ENCODE results near the gene ANKUB1. TPM values are rescaled to one million over a fixed set of nuclear protein-coding genes. Genes with fewer than 3 reads are reported as not detected.
A peak's percentile ranks its signal among the peaks of the same experiment; 100 is the strongest.

The ANKUB1 gene
- total RNA-seq, 6 experiments from 2014 or later = not detected

DNA sequence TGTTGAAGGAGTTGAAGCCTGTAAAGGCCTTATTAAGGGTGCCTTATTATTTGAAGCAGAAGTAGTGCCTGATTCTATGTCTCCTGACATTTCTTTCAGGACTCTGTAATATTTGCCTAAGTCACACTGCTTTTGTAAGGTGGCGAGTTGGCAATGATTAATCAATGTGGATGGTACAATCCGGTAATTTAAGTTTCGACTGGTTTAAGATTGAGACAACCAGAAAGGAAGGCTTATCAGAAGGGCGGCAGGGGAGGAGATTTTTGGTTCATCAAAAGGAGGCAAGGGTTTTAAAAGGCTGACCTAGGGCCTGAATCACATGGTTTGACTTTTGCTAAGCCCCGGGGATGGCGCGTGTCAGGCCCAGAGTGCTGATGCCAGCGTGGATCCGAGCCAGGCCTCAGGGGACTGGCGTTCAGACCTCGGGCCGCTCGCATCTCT is 19.8 kb upstream of the ANKUB1 start:
- ATAC-seq = no peak
- H3K27me3 ChIP-seq = no peaks in the 10 kb centered on the region
- WGBS (ENCODE audit: insufficient coverage, low coverage, low lambda C conversion rate, missing lambda C conversion rate) = 11% methylated on average over 13 of the region's 13 CpGs
- H3K9me3 ChIP-seq = no peaks in the 10 kb centered on the region
- H3K36me3 ChIP-seq = no peaks in the 10 kb centered on the region
- intact Hi-C loops (cut with DNase I) = no loop called here
- H3K4me1 ChIP-seq = peaks cover 0 to 22% (median 8%) of the 10 kb centered on the region in 4 donors
- DNase-seq = no peak
- TF ChIP-seq POLR2A (IDR thresholded peaks at IDR 0.05) = no peak
- no peak for TF ChIP-seq CTCF (IDR thresholded peaks at IDR 0.05)
- H3K4me3 ChIP-seq = peak overlapping the region; percentile 59 to 80 (median 79)
- peak overlapping the region; percentile 96 to 98 (median 97) for H3K27ac ChIP-seq

- H3K4me1 ChIP-seq = peaks cover 0 to 22% (median 8%) of the 10 kb centered on the region in 4 donors
- no peak for TF ChIP-seq POLR2A (IDR thresholded peaks at IDR 0.05)
- TF ChIP-seq CTCF (IDR thresholded peaks at IDR 0.05) = no peak
- no peak overlapping the region for H3K27ac ChIP-seq
- no peak for ATAC-seq
- H3K36me3 ChIP-seq = no peaks in the 10 kb centered on the region
- no peak for DNase-seq
- no peaks in the 10 kb centered on the region for H3K27me3 ChIP-seq
- no peaks in the 10 kb centered on the region for H3K9me3 ChIP-seq
- WGBS (ENCODE audit: insufficient coverage, low coverage, low lambda C conversion rate, missing lambda C conversion rate) = 88% methylated on average over 2 of the region's 2 CpGs
- intact Hi-C loops (cut with DNase I) = no loop called here
- no peak overlapping the region for H3K4me3 ChIP-seq
Observed at GRCh38 chr3:149810846-149811245, 18.5 kb upstream of the ANKUB1 start.

DNA sequence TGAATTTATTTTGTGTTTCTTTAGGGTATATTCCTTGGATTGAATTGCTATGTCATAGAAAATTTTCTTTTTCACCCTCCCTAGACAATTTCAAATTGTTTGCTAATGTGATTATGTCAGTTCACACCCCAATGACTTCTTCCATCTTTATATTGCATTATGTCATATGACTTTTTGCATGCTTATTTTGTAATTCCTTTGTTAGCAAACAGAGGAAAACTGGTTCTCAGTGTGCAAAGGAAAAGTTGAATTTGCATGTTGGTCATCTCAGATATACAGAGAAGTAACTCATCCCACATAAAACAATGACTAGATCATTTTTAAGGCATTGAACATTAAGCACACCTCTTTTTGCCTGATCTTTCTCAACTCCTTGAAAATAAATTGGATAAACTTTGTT is 17.3 kb upstream of the ANKUB1 start:
- Histone ChIP-seq H3K27ac (no peak overlapping the region), H3K4me1 (peaks cover 0 to 18% (median 4%) of the 10 kb centered on the region in 4 donors), H3K36me3 (no peaks in the 10 kb centered on the region), H3K4me3 (no peak overlapping the region), H3K9me3 (no peaks in the 10 kb centered on the region), H3K27me3 (no peaks in the 10 kb centered on the region)
- intact Hi-C loops (cut with DNase I) = no loop called here
- no peak for ATAC-seq
- TF ChIP-seq CTCF (IDR thresholded peaks at IDR 0.05) (no peak), POLR2A (IDR thresholded peaks at IDR 0.05) (no peak)
- no peak for DNase-seq

DNA sequence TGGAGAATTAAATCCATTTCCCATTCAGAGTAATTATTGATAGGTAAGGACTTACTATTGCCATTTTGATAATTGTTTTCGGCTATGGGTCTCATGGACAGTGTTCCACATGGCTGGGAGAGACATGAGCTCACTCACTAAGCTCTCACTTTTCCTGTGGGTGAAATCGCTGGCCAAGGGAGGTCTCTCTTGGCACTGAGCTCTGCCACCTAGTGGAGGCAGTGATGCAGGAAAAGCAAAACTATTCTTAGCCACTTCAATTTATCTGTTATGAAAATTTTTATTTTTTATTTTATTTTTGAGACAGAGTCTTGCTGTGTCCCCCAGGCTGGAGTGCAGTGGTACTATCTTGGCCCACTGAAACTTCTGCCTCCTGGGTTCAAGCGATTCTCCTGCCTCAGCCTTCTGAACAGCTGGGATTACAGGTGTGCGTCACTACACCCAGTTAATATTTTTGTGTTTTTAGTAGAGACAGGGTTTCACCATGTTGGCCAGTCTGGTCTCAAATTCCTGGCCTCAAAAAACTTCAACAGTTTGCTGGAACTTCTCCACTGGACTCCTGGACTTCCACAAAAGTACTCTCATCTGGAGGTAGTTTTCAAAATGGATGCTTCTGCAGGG is 16.0 kb upstream of the ANKUB1 start:
- intact Hi-C loops (cut with DNase I) = no loop called here
- WGBS (ENCODE audit: insufficient coverage, low coverage, low lambda C conversion rate, missing lambda C conversion rate) = 28% methylated on average over 4 of the region's 4 CpGs
- peaks cover 0 to 9% (median 2%) of the 10 kb centered on the region in 4 donors for H3K4me1 ChIP-seq
- peak; percentile 61 to 71 (median 62) for DNase-seq
- H3K4me3 ChIP-seq = no peak overlapping the region
- H3K36me3 ChIP-seq = no peaks in the 10 kb centered on the region
- no peaks in the 10 kb centered on the region for H3K9me3 ChIP-seq
- ATAC-seq = peak; percentile 38 to 46 (median 46)
- TF ChIP-seq CTCF (IDR thresholded peaks at IDR 0.05) = peak; percentile 70 to 89 (median 86)
- TF ChIP-seq POLR2A (IDR thresholded peaks at IDR 0.05) = no peak
- no peaks in the 10 kb centered on the region for H3K27me3 ChIP-seq
- H3K27ac ChIP-seq = no peak overlapping the region

Measured in right lobe of liver (tissue), 6 donors.